NK-92 (cell line): ENCODE data around the gene PRKCG.
"Not testable (repeated sequence)": the region's sequence is repeated elsewhere in the genome, so short reads cannot be mapped to it uniquely, and the experiment has no call there.

Experiments used
- DNase-seq: peaks from one replicate; lab custom pipeline; 2025; ENCODE audit not compliant: unreplicated experiment; lab: John Stamatoyannopoulos, UW

PRKCG gene

GRCh38 chr19:53881482-53882390 lies at the start of gene PRKCG:
PRKCG (plus strand) TSS chr19:53882197; CDS start chr19:53882495, 298 bp downstream.
- DNase-seq: no peak

GRCh38 chr19:53832861-53833260 lies 49.1 kb upstream of the PRKCG start:
- DNase-seq: not testable (repeated sequence)

- not testable (repeated sequence) for DNase-seq
Observed at GRCh38 chr19:53838446-53838845, 43.6 kb upstream of the PRKCG start.

GRCh38 chr19:53840241-53840640 lies 41.8 kb upstream of the PRKCG start:
- DNase-seq: not testable (repeated sequence)

GRCh38 chr19:53840914-53841313 lies 41.1 kb upstream of the PRKCG start:
- not testable (repeated sequence) for DNase-seq

- no peak for DNase-seq
Observed at GRCh38 chr19:53844849-53845246, 37.1 kb upstream of the PRKCG start.

- no peak for DNase-seq
Observed at GRCh38 chr19:53847555-53847954, 34.4 kb upstream of the PRKCG start.

- DNase-seq: no peak
Observed at GRCh38 chr19:53849237-53849676, 32.7 kb upstream of the PRKCG start.

- DNase-seq: no peak
Observed at GRCh38 chr19:53853707-53854106, 28.3 kb upstream of the PRKCG start.

- DNase-seq: no peak
Observed at GRCh38 chr19:53864308-53864836, 17.6 kb upstream of the PRKCG start.

- DNase-seq: no peak
Observed at GRCh38 chr19:53865523-53865917, 16.5 kb upstream of the PRKCG start.

GRCh38 chr19:53865918-53866864 lies 15.8 kb upstream of the PRKCG start:
- no peak for DNase-seq

GRCh38 chr19:53866865-53867224 lies 15.2 kb upstream of the PRKCG start:
- DNase-seq: no peak

GRCh38 chr19:53867225-53868090 lies 14.5 kb upstream of the PRKCG start, which contains the start of gene MYADM:
MYADM (plus strand) TSS chr19:53867883; CDS start chr19:53873530, 5,647 bp downstream.
- peak; percentile 97 for DNase-seq

GRCh38 chr19:53868091-53868891 lies 13.7 kb upstream of the PRKCG start:
- DNase-seq: no peak

- peak; percentile 50 for DNase-seq
Observed at GRCh38 chr19:53868892-53869804, 12.8 kb upstream of the PRKCG start.

- DNase-seq: not testable (repeated sequence)
Observed at GRCh38 chr19:53869805-53870484, 12.1 kb upstream of the PRKCG start.

- no peak for DNase-seq
Observed at GRCh38 chr19:53870485-53870844, 11.5 kb upstream of the PRKCG start.
